Panc1 (cell line): ENCODE measurements around the gene GRK7. TPM values are rescaled to one million over a fixed set of nuclear protein-coding genes. Genes with fewer than 3 reads are reported as not detected.
A peak's percentile ranks its signal among the peaks of the same experiment; 100 is the strongest.

ENCODE experiments used
- ATAC-seq: fragments of 200-7000 bp; cut with Tn5 transposase; 2 replicates; pipeline ENCODE4 v1.9.1; 2020; ENCODE audit warnings: mild to moderate bottlenecking, moderate library complexity
- BruUV-seq: library from RNA; stranded (reverse); fragments of 400-500 nt; replicated peaks from 2 replicates; lab custom pipeline; 2021; lab: Mats Ljungman, UMichigan
- CTCF ChIA-PET: fragments of 300-600 bp; sonication (Branson Sonifier 250); formaldehyde crosslinking; loops from one replicate; lab custom pipeline; 2022; ENCODE audit warnings: antibody characterized with exemption; lab: Charles Lee
- POLR2A ChIA-PET: fragments of 300-600 bp; sonication (Branson Sonifier 250); formaldehyde crosslinking; loops from one replicate; lab custom pipeline; 2022; ENCODE audit warnings: antibody characterized with exemption; lab: Charles Lee
- DNase-seq: peaks from one replicate; pipeline ENCODE4 v3.0.0-alpha.2; 2010; ENCODE audit warnings: low read depth, low spot score
- H3K27ac ChIP-seq: 2 replicates; pipeline ENCODE4 v1.5.1; 2011; ENCODE audit warnings: mild to moderate bottlenecking, low read length, inconsistent platforms
- H3K27me3 ChIP-seq: fragments of 200-500 bp; sonication (Bioruptor generic); 2 replicates; pipeline ENCODE4 v1.6.0; 2014; ENCODE audit warnings: low read length, inconsistent platforms; ENCODE audit not compliant: control insufficient read depth, insufficient read depth
- H3K36me3 ChIP-seq: fragments of 200-500 bp; sonication (Bioruptor generic); 2 replicates; pipeline ENCODE4 v1.5.1; 2014; ENCODE audit warnings: inconsistent platforms, mild to moderate bottlenecking, low read length, moderate library complexity; ENCODE audit not compliant: control insufficient read depth, insufficient read depth
- H3K4me1 ChIP-seq: 2 replicates; pipeline ENCODE4 v1.5.1; 2011; ENCODE audit warnings: inconsistent platforms, mild to moderate bottlenecking, low read length, moderate library complexity; ENCODE audit not compliant: control insufficient read depth, insufficient read depth
- H3K4me3 ChIP-seq, 2 experiments: 2 replicates each; pipeline ENCODE4 v1.5.1; 2011 to 2012; ENCODE audit warnings: low read depth in 2 of 2, low read length in 2 of 2, mild to moderate bottlenecking in 2 of 2, inconsistent platforms in 1 of 2, moderate library complexity in 1 of 2
- H3K9me3 ChIP-seq: fragments of 200-500 bp; sonication (Bioruptor generic); 2 replicates; pipeline ENCODE4 v1.5.1; 2014; ENCODE audit warnings: low read depth, mild to moderate bottlenecking, inconsistent platforms, low read length, moderate library complexity; ENCODE audit not compliant: control insufficient read depth, insufficient read depth
- CTCF ChIP-seq: fragments of 450-650 bp; IDR thresholded peaks from 2 replicates; pipeline ENCODE4 v1.5.1; 2017; ENCODE audit warnings: mild to moderate bottlenecking
- POLR2AphosphoS5 ChIP-seq: IDR thresholded peaks from 2 replicates; pipeline ENCODE4 v1.6.1; 2012; ENCODE audit warnings: mild to moderate bottlenecking, low read depth, low read length, moderate library complexity
- REST ChIP-seq, 2 experiments: IDR thresholded peaks; 2 replicates each; pipeline ENCODE4 v1.6.1; 2011 to 2012; ENCODE audit warnings: low read depth in 2 of 2, control low read depth in 1 of 2, low read length in 1 of 2, mild to moderate bottlenecking in 1 of 2, moderate library complexity in 1 of 2; ENCODE audit not compliant: insufficient read depth in 1 of 2
- SIN3A ChIP-seq: IDR thresholded peaks from 2 replicates; pipeline ENCODE4 v1.6.1; 2012; ENCODE audit warnings: low read depth, mild to moderate bottlenecking, low read length, moderate library complexity, borderline replicate concordance; ENCODE audit not compliant: insufficient read depth
- TCF7L2 ChIP-seq: IDR thresholded peaks from 2 replicates; pipeline ENCODE4 v1.6.1; 2011; ENCODE audit warnings: mild to moderate bottlenecking, low read depth, low read length, inconsistent platforms
- in situ Hi-C: cut with HindIII; loops from 2 replicates; pipeline ENCODE4 v1.10.0; 2016; ENCODE audit warnings: low sequenced_read_pairs, low pct_unique_long_range_greater_than_20kb
- intact Hi-C: fragments of 100-400 bp; cut with micrococcal nuclease; formaldehyde crosslinking; loops from one replicate; pipeline ENCODE4 v1.10.0; 2022; ENCODE audit not compliant: unreplicated experiment
- total RNA-seq: library from RNA; stranded (reverse); gene quantifications from one replicate; pipeline ENCODE4 v1.2.1, GENCODE V29; 2021; ENCODE audit not compliant: unreplicated experiment

Gene GRK7
- total RNA-seq, 1 experiment from 2014 or later, result 0.10 TPM

- DNase-seq, result no peak
- ChIA-PET POLR2A (no interaction called here), CTCF (no interaction called here)
- no peak for TF ChIP-seq TCF7L2
- no peak for TF ChIP-seq CTCF
- TF ChIP-seq REST (IDR thresholded peaks at IDR 0.05; ENCODE audit: insufficient read depth in 1 of 2, low read depth in 2 of 2, low read length in 1 of 2), result no peak
- no peak for TF ChIP-seq POLR2AphosphoS5
- TF ChIP-seq SIN3A, result no peak
- no peak overlapping the region for H3K4me3 ChIP-seq
- no peak overlapping the region for H3K27ac ChIP-seq
- in situ Hi-C loops (no loop called here), intact Hi-C loops (no loop called here)
- H3K36me3 ChIP-seq, result no peaks in the 10 kb centered on the region
- no peaks in the 10 kb centered on the region for H3K4me1 ChIP-seq
- H3K9me3 ChIP-seq, result no peaks in the 10 kb centered on the region
- no peaks in the 10 kb centered on the region for H3K27me3 ChIP-seq
- ATAC-seq, result no peak
- BruUV-seq, result no TSS peak
Observed at GRCh38 chr3:141773676-141774075, 10.5 kb downstream of the GRK7 start.

GRCh38 chr3:141776376-141776775 lies 13.2 kb downstream of the GRK7 start:
- CTCF ChIA-PET, result no interaction called here
- Histone ChIP-seq H3K27me3 (no peaks in the 10 kb centered on the region), H3K9me3 (no peaks in the 10 kb centered on the region), H3K4me3 (no peak overlapping the region), H3K36me3 (no peaks in the 10 kb centered on the region), H3K27ac (no peak overlapping the region), H3K4me1 (no peaks in the 10 kb centered on the region)
- TF ChIP-seq SIN3A (no peak), POLR2AphosphoS5 (no peak), TCF7L2 (no peak), CTCF (no peak), REST (IDR thresholded peaks at IDR 0.05; ENCODE audit: insufficient read depth in 1 of 2, low read depth in 2 of 2, low read length in 1 of 2) (no peak)
- POLR2A ChIA-PET, result no interaction called here
- intact Hi-C loops (no loop called here), in situ Hi-C loops (no loop called here)
- BruUV-seq, result no TSS peak
- DNase-seq (no peak), ATAC-seq (peak; percentile 43)
